Left ventricle myocardium inferior (tissue), 1 donor: Measurements from ENCODE around the gene PBX3. TPM values are rescaled to one million over a fixed set of nuclear protein-coding genes. Genes with fewer than 3 reads are reported as not detected.

Experiments
- DNase-seq: peaks from one replicate; pipeline ENCODE4 v3.0.0-alpha.2; 2020
- H3K27ac ChIP-seq: fragments of 200-600 bp; replicated peaks from 2 replicates; pipeline ENCODE4 v1.8.0; 2021
- H3K27me3 ChIP-seq: fragments of 200-600 bp; 2 replicates; pipeline ENCODE4 v1.8.0; 2021; ENCODE audit warnings: low read depth
- H3K36me3 ChIP-seq: fragments of 200-600 bp; 2 replicates; pipeline ENCODE4 v1.8.0; 2021
- H3K4me1 ChIP-seq: fragments of 200-600 bp; 2 replicates; pipeline ENCODE4 v1.8.0; 2021
- H3K4me3 ChIP-seq: fragments of 200-600 bp; 2 replicates; pipeline ENCODE4 v1.8.0; 2021; ENCODE audit warnings: mild to moderate bottlenecking, moderate library complexity
- H3K9me3 ChIP-seq: fragments of 200-600 bp; replicated peaks from 2 replicates; pipeline ENCODE4 v1.8.0; 2021
- CTCF ChIP-seq: fragments of 200-600 bp; IDR thresholded peaks from 2 replicates; pipeline ENCODE4 v1.8.0; 2021; ENCODE audit warnings: antibody characterized with exemption, mild to moderate bottlenecking, borderline replicate concordance
- intact Hi-C: fragments of 100-400 bp; cut with micrococcal nuclease; formaldehyde crosslinking; loops from one replicate; pipeline ENCODE4 v1.11.0; 2022
- total RNA-seq: library from RNA; stranded (reverse); fragmentation: NEBNext Ultra II Directional; extraction: Animal tissue kit (Norgen Biotek cat#: 25700); gene quantifications from one replicate; pipeline ENCODE4 v1.2.1, GENCODE V29; 2021
- donor health status: DM: no; HTN: yes; CAD: no; lungs with severe emphysema.

The PBX3 gene
- total RNA-seq, 1 donor from 2014 or later = 44.2 TPM

GRCh38 chr9:125787715-125788114 lies 40.5 kb downstream of the PBX3 start:
- no peak for DNase-seq
- Histone ChIP-seq H3K4me3 (no peak overlapping the region), H3K27me3 (no peaks in the 10 kb centered on the region), H3K9me3 (peaks cover 6% of the 10 kb centered on the region), H3K4me1 (peaks cover 10% of the 10 kb centered on the region), H3K36me3 (peaks cover 3% of the 10 kb centered on the region), H3K27ac (no peak overlapping the region)
- intact Hi-C loops = no loop called here
- no peak for TF ChIP-seq CTCF

- Histone ChIP-seq H3K4me3 (no peak overlapping the region), H3K4me1 (peaks cover 10% of the 10 kb centered on the region), H3K36me3 (peaks cover 3% of the 10 kb centered on the region), H3K9me3 (no peaks in the 10 kb centered on the region), H3K27ac (no peak overlapping the region), H3K27me3 (no peaks in the 10 kb centered on the region)
- no peak for DNase-seq
- no peak for TF ChIP-seq CTCF
- intact Hi-C loops = no loop called here
These were observed 42.0 kb downstream of the PBX3 start for GRCh38 chr9:125789196-125789595.

GRCh38 chr9:125794708-125795107 lies 47.5 kb downstream of the PBX3 start:
- Histone ChIP-seq H3K27me3 (no peaks in the 10 kb centered on the region), H3K9me3 (no peaks in the 10 kb centered on the region)
- TF ChIP-seq CTCF = no peak

GRCh38 chr9:125795970-125796596 lies 48.9 kb downstream of the PBX3 start:
- intact Hi-C loops = no loop called here
- Histone ChIP-seq H3K4me3 (no peak overlapping the region), H3K27ac (no peak overlapping the region), H3K36me3 (no peaks in the 10 kb centered on the region), H3K9me3 (no peaks in the 10 kb centered on the region), H3K27me3 (no peaks in the 10 kb centered on the region), H3K4me1 (peaks cover 16% of the 10 kb centered on the region)
- no peak for DNase-seq
- TF ChIP-seq CTCF = no peak

More at GRCh38 chr9:125794708-125795107, 47.5 kb downstream of the PBX3 start:
- no peak overlapping the region for H3K27ac ChIP-seq
- no peaks in the 10 kb centered on the region for H3K36me3 ChIP-seq
- peaks cover 16% of the 10 kb centered on the region for H3K4me1 ChIP-seq
- intact Hi-C loops = no loop called here
- H3K4me3 ChIP-seq = no peak overlapping the region
- no peak for DNase-seq

GRCh38 chr9:125797930-125798329 lies 50.8 kb downstream of the PBX3 start:
- Histone ChIP-seq H3K4me3 (no peak overlapping the region), H3K36me3 (no peaks in the 10 kb centered on the region), H3K4me1 (peaks cover 16% of the 10 kb centered on the region), H3K27me3 (no peaks in the 10 kb centered on the region), H3K9me3 (no peaks in the 10 kb centered on the region), H3K27ac (no peak overlapping the region)
- no peak for DNase-seq
- intact Hi-C loops = no loop called here
- TF ChIP-seq CTCF = no peak
